GM18907 (cell line): Measurements from ENCODE around the gene FAM47E.
"Not testable (repeated sequence)": the region's sequence is repeated elsewhere in the genome, so short reads cannot be mapped to it uniquely, and the experiment has no call there.

Experiments
- ATAC-seq: cut with Tn5 transposase; IDR thresholded peaks from one replicate; pipeline ENCODE4 v1.9.1; 2021; ENCODE audit warnings: mild to moderate bottlenecking, moderate library complexity; ENCODE audit not compliant: unreplicated experiment

Gene FAM47E

DNA sequence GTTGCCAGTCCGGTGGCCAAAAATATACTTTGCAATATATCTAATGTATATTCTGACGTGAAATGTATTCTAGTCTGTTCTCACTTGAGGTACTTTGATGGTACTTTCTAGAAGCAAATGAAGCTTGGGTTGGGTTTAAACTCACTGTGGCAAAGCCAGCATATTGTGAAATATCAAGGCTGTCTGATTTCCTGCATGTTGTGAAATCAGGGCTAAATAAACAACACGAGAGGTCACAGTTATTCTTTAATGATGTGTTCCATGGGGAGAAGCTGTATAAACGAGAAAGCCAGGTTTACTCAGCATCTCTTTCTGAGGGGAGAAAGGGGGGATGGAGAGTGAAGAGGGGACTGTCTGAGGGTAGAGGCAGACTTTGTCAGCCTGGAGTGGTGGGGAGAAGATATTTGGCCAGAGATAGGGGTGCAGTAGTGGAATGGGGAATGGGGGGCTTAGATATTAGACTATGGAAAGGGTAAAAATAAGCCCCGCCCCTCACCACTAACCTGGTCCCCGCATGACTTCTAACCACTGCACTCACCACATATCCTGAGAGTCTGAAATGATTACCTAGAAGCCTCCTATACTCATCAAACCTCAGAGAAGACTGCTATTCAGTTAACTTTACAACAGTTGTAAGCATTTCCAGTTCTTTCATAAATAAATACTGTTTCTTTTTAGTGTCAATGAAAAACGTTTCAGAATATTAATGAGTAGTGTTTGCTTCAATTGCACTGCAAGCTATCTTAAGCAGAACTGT is 32.0 kb upstream of the FAM47E start:
- ATAC-seq = no peak

DNA sequence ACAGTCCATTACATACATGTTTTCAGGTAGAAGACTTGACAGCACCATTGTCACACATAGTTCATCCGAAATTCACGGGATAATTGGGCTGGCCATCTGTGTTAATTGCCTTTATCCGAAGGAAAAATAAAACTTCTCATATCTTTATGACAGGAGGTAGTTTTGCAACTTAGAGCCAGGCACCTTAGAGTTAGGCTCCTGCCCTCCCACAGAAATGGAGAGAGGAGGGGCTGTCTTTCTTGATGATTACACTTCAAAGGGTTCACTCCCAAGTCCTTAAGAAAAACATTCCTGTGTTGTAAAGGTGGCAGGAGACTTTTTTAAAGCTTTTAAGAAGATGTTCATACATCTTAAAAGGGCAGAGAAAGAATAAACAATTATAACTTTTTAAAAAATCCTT is 27.4 kb upstream of the FAM47E start:
- no peak for ATAC-seq

DNA sequence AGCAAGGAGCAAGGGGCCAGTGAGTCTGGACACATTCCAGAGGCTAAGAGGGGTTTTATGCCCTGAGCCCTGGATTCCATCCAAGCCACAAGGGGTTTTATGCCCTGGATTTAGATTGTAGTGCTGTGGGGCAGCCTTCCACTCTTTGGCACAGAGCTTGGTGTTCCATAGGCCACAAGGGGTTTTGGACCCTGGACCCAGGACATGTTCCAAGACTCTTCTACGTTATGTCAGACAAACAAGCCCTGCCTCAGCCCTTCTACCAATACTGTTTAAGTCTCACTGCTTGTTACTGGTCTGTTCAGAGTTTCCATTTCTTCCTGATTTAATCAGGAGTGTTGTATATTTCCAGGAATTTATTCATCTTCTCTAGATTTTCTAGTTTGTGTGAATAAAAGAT is 25.1 kb upstream of the FAM47E start:
- ATAC-seq = no peak

DNA sequence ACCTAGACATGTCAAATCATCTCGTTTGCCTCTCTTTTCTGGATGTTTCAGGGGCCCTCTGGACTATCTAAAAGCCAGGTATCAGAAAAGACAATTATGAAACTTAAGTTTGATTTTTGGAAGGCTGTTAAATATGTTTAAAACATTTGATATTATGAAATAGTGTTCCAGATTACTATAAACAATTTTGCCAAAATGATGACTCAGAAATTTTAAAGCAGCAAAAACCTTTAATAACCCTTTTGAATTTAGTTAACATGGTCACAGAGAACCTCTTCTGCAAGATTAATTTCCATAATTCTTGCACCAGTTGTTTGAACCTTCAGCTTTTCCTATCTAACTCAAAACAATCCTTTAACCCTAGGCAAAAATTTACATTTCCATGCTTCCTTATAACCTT is 18.8 kb upstream of the FAM47E start:
- ATAC-seq = no peak

DNA sequence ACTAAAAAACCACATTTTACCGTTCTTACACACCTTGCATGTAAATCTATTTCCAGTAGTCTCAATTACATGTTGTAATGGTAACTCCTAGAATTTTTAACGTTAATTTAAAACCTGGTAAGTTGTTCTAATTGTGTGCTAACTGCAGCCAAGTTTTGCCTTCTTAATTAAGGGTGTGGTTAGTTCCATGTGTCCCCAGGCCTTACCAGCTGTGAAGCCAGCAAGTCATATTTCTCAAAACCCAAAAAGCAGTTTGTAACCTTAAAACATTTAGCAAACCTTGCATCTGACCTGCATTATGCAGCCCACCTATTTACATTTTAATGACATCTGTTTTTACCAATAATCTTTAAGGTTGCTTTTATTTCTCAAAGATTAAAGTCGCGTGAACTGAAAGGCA is 18.4 kb upstream of the FAM47E start:
- no peak for ATAC-seq

DNA sequence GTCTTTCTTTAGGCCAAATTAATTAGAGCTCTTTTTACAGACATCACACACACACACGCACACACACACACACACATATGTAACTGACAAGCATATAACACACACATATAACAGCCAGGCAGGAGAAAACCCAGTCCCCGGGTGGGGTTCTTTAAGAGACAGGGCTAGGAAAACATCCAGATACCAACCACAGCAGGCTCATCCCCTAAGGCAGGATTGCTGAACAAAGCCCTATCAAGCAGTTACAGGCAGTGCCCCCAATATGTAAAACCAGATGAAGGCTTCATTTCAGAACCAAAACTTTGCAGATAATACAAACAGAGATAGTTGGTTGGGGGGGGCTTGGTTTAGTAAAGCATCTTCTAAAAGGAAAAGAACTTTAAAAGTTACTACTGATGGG is 18.0 kb upstream of the FAM47E start:
- no peak for ATAC-seq

DNA sequence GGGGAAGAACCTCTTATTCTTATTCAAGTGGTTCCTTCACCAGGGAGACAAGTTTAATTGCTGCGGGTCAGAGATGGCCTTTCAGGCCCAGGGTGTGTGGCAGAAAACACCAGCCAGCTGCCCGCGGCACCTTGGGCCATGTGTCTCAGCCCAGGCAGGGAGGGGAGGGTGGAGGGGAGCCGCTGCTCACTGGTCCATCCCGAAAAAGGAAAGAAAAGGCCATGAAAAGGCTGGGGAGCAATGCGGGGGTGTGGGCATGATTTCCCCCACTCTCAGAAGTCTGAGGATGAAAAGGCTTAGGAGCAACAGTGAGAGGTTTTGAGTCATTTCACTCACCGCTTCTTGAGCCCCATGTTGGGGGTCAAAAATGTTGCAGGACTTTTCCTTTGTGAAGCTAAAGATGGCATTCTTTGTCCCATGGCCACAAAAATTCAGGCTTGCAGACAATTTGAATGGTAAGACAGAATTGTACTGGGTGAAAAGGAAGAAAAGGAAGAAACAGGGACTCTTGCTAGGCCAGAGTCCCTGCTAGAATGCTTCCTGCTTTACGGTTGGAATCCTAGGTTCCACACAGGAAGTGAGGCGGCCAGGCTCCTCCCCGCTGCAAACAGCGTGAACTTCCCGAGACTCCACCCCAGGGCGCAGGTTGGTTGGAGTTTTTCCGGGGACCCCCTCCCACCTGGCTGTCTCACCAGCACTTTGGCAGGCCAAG is 17.4 kb upstream of the FAM47E start:
- ATAC-seq = no peak

DNA sequence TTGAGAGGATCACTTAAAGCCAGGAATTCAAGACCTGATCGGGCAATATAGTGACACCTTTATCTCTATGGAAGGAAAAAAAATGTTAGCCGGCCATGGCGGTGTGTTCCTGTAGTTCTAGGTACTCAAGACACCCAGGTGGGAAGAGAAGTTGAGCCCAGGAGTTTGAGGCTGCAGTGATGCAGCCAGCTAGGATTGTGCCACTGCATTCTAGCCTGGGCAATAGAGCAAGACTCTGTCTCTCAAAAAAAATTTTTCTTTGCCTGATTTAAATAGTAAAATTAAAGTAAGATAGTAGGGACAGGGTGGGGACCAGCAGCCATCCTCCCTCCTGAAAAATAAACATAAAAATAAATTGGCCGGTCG is 16.9 kb upstream of the FAM47E start:
- ATAC-seq = no peak

DNA sequence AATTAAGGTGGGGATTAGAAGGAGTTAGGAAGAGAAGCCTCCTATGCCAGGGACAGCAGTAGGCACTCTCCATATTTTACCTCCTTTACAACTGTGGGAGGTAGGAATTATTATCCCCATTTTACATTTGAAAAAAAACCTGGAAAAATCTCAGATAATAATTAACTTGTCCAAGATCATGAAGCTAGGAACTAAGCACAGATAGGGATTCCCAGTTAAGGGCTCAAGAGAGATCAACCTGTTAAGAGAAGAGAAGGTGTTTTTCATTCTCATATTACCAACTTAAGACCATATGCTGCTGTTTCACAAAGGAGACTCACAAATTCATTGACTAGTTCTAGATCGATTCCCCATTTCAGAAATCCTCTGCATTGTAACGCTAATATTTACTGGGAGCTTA is 16.1 kb upstream of the FAM47E start:
- no peak for ATAC-seq

DNA sequence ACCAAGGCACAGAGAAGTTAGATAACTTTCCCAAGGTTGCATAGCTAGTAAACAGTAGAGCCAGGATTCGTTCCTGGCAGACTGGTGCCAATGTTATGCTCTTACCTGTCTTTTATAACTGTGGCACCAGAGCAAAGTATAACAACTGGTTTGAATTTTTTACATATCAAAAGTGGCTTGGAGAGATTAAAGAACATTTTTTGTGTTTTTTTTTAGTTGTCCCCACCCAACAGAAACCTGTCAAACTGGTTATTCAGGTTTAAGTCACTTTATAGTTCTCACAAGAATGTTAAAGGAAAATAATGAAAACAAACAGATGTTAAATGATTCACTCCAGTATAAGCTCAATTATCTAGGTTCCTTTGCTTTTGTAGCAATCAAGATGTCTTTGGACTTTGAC is 15.6 kb upstream of the FAM47E start:
- no peak for ATAC-seq

DNA sequence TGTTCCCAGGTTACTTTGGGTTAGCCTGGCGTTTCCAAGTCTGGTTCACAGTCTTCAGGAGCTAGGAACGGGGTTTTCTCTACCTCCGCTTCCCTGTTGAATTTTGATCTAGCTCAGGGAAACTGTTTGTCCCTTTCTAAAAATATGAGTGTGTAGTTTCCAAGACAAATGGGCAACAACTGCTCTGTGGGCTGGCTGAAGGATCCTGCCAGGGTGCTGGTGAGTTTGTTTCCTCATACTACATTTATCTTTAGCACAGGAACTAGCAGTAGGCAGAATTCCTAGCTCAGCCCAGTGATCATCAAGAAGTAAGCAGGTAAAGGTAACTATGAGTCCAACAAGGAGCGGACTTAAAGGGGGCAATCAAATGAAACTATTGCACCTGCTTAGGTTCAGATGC is 13.3 kb upstream of the FAM47E start:
- ATAC-seq = no peak

DNA sequence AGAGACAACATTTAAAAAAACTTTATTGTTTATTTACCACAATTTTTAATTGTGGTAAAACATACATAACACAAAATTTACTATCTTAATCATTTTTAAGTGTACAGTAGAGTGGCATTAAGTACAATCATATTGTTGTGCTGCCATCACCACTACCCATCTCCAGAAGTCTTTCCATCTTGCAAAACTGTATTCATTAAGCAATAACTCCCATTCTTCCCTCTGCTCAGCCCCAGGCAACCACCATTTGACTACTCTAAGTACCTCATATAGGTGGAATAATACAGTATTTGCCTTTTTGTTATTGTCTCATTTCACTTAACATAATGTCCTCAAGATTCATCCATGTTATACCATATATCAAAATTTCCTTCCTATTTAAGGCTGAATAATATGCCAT is 12.8 kb upstream of the FAM47E start:
- ATAC-seq = no peak

DNA sequence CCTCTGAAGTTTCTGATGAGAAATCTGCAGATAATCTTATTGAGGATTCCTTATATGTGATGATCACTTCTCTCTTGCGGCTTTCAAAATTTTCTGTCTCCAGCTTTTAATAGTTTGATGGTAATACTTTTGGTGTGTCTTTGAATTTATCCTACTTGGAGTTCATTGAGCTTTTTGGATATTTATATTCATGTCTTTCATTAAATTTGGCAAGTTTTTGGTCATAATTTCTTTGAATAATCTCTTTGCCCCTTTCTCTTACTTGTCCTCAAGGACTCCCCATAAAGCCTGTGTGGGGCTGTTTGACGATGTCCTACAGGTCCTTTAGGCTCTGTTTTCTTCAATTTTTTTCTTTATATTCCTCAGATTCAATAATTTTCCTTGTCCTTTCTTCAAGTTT is 11.3 kb upstream of the FAM47E start:
- ATAC-seq = no peak

DNA sequence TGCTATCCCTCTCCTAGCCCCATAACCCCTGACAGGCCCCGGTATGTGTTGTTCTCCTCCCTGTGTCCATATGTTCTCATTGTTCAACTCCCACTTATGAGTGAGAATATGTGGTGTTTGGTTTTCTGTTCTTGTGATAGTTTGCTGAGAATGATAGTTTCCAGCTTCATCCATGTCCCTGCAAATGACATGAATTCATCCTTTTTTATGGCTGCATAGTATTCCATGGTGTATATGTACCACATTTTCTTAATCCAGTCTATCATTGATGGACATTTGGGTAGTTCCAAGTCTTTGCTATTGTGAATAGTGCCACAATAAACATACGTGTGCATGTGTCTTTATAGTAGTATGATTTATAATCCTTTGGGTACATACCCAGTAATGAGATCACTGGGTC is 7.6 kb upstream of the FAM47E start:
- ATAC-seq = not testable (repeated sequence)

DNA sequence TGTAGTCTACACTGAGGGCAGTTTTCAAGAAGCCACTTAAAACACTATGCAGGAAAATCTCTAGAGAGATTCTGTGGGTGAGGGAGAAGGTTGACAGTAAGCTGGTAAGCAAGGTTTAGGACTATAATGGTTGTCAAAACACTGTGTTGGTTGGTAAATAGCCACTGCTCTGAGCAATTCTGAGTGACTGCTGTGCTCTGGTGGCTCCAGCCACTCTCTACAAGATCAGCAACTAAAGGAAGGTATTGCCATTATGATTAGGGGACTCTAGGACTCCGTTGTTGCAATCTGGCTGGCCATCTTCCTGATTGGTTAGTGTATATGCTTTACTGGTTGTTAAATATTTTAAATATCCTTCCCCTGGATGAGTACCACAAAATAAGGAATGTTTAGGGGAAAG is 5.5 kb upstream of the FAM47E start:
- no peak for ATAC-seq

DNA sequence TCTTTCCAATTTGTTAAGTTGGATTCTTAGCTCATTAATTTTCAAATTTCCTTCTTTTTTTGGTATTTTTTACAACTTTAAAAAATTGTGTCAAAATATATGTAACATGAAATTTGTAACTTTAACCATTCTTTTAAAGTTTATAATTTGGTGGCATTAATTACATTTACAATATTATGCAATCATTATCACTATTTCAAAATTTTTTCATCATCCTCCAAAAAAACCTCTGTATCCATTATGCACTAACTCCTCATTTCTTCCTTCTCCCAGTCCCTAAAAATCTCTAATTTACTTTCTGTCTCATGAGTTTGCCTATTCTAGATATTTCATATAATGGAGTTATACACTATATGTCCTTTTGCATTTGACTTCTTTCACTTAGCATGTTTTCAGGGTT is 4.7 kb upstream of the FAM47E start:
- no peak for ATAC-seq

DNA sequence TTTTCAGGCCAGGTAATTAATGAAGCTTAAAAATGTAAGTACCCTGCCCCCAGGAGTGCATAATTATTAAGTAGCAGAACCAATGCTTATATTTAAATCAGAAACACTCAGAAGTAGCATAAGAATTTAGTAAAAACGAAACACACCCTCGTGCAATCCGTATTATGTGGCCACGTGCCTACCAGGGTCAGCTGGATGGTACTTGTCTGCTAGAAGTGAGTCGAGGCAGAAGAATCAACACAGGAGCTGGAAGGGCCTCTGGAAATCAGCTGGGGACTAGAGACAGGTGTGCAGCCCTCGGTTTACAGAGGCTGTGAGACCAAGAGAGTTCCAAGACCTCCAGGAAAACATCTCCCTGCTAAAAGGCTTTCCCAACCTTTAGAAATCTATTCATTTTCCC is 559 bp upstream of the FAM47E start:
- no peak for ATAC-seq

DNA sequence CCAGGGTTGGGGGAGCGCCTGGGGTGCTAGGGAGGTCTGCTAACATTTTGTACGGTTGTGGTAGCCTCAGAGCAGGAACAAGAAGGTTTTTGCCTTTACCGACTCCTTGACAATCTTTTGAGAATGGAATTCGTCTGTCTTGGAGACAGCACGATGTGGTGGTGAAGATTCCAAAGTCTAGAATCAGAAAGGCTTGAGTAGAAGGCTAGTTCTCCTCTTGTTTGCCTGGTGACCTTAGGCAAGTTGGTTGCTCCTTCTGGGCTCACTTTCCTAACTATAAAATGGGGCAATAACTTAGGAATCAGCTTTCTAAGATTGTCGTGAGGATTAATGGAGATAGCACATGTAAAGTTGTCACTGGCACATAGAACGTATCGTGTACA is 741 bp downstream of the FAM47E start:
- no peak for ATAC-seq

DNA sequence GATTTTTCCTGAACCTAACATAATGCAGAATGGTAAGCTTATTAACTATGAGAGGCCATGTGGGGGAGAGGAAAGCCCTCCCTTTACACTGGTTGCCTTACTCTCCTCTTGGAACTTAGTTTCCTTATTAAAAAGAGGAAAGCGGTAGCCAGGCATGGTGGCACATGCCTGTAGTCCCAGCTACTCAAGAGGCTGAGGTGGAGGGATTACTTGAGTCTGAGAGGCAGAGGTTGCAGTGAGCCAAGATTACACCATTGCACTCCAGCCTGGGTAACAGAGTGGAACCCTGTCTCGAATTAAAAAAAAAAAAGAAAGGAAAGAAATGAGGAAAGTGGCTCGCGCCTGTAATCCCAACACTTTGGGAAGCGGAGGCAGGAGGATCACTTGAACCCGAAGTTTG is 2.0 kb downstream of the FAM47E start:
- ATAC-seq = no peak

DNA sequence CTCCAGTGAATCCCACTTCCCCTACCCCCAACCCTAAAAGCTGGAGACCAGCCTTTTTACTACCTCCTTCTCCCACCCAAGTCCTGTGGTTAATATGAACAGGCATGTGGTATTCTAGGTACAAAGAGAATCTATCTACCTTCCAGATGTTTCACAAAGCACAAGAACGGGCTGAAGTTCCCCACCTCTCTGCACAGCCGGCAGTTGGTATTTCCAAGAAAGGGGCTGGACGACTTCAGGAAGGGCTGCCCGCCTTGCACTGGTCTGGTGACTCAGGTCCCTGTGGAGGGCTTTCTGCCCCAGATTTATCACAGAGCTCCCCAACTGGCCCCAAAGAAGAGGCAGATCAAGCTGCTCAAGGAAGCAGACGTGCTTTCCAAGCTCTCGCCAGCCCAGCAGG is 4.5 kb downstream of the FAM47E start:
- ATAC-seq = no peak

DNA sequence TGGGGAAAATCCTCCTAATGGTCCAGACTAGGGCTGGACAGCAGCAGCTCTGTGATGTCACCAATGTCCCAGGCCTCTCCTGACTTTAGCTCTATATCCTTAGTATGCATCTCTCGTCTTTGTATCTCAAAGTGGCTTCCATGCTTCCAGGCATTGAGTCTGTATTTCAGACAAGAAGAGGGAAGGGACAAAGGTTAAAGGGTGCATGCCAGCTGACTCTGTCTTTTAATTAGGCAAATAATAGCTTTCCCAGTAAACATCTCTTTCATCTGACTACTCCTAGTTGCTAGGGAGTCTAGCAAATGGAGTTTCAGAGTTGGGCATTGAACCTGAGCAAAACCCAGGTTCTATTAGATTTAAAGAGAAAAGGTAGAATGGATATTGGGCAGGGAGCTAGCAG is 5.4 kb downstream of the FAM47E start:
- no peak for ATAC-seq

DNA sequence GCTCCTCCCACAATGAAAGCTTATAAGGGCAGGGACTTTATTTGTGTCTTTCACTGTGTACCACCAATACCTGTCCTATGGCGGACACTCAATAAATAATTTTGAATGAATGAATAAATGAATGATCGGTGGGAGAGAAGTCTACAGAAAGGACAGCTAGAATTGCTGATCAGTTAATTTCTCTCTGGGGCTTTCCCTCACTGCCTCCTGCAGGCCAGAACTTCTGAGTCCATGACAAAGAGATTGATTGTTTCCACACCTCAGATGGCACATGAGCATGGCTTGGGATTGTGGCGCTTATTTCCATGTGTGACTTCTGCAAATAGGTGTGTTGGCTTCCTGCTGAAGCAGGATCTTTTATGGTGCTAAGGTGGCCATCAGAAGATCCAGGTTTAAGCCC is 6.3 kb downstream of the FAM47E start:
- no peak for ATAC-seq

DNA sequence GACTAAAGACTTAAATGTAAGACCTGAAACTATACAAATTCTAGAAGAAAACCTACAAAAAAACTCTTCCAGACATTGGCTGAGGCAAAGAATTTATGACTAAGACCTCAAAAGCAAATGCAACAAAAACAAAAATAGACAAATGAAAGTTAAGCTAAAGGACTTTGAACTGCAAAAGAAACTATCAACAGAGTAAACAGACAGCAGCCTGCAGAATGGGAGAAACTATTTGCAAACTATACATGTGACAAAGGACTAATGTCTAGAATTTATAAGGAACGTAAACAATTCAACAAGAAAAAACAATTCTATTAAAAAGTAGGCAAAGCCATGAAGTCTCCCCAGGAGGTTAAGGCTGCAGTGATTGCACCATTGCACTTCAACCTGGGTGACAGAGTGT is 9.1 kb downstream of the FAM47E start:
- ATAC-seq = no peak
